PC-3 (cell line): ENCODE results near the gene CLDN2. TPM values are rescaled to one million over a fixed set of nuclear protein-coding genes. Genes with fewer than 3 reads are reported as not detected.

Experiments used
- ATAC-seq: fragments of 200-7000 bp; cut with Tn5 transposase; 2 replicates; pipeline ENCODE4 v1.9.1; 2020; ENCODE audit warnings: mild to moderate bottlenecking, moderate library complexity
- BruUV-seq: library from RNA; stranded (reverse); fragments of 400-500 nt; replicated peaks from 2 replicates; lab custom pipeline; 2021; lab: Mats Ljungman, UMichigan
- CTCF ChIA-PET: fragments of 300-600 bp; sonication (Branson Sonifier 250); formaldehyde crosslinking; loops from one replicate; lab custom pipeline; 2022; ENCODE audit warnings: antibody characterized with exemption; lab: Charles Lee
- POLR2A ChIA-PET: fragments of 300-600 bp; sonication (Branson Sonifier 250); formaldehyde crosslinking; loops from one replicate; lab custom pipeline; 2022; ENCODE audit warnings: antibody characterized with exemption; ENCODE audit not compliant: unreplicated experiment; lab: Charles Lee
- DNase-seq: peaks from one replicate; pipeline ENCODE4 v3.0.0-alpha.2; 2015
- H2AFZ ChIP-seq: fragments of 300-600 bp; sonication (generic); 2 replicates; pipeline ENCODE4 v1.6.0; 2016; ENCODE audit warnings: antibody characterized with exemption, low read length
- H3F3A ChIP-seq: fragments of 300-600 bp; sonication (generic); one replicate; pipeline ENCODE4 v1.6.0; 2017; ENCODE audit warnings: antibody characterized with exemption, low read length, control low read depth, mild to moderate bottlenecking; ENCODE audit not compliant: unreplicated experiment
- H3K27ac ChIP-seq: fragments of 300-600 bp; sonication (generic); 2 replicates; pipeline ENCODE4 v1.5.1; 2016; ENCODE audit warnings: mild to moderate bottlenecking, low read length
- H3K27me3 ChIP-seq: fragments of 300-600 bp; sonication (generic); 2 replicates; pipeline ENCODE4 v1.6.1; 2016; ENCODE audit warnings: low read length, mixed read lengths
- H3K36me3 ChIP-seq: fragments of 300-600 bp; sonication (generic); 2 replicates; pipeline ENCODE4 v1.6.1; 2016; ENCODE audit warnings: low read depth, mixed run types, low read length, mixed read lengths
- H3K4me1 ChIP-seq: fragments of 300-600 bp; sonication (generic); 2 replicates; pipeline ENCODE4 v1.5.1; 2016; ENCODE audit warnings: low read length; ENCODE audit not compliant: insufficient read depth
- H3K4me2 ChIP-seq: fragments of 300-600 bp; sonication (generic); 2 replicates; pipeline ENCODE4 v1.6.0; 2016; ENCODE audit warnings: low read length
- H3K4me3 ChIP-seq: fragments of 300-600 bp; sonication (generic); 2 replicates; pipeline ENCODE4 v1.5.1; 2016; ENCODE audit warnings: mild to moderate bottlenecking, low read length, mixed read lengths
- H3K79me2 ChIP-seq: fragments of 300-600 bp; sonication (generic); 2 replicates; pipeline ENCODE4 v1.6.1; 2017; ENCODE audit warnings: low read length, mixed read lengths
- H3K9ac ChIP-seq: fragments of 300-600 bp; sonication (generic); 2 replicates; pipeline ENCODE4 v1.6.0; 2016; ENCODE audit warnings: mild to moderate bottlenecking, low read length
- H3K9me2 ChIP-seq: fragments of 300-600 bp; sonication (generic); replicated peaks from 2 replicates; pipeline ENCODE4 v1.6.1; 2016; ENCODE audit warnings: mixed run types, low read length, mixed read lengths
- H3K9me3 ChIP-seq: fragments of 300-600 bp; sonication (generic); 2 replicates; pipeline ENCODE4 v1.6.1; 2016; ENCODE audit warnings: low read length, mixed read lengths
- H4K20me1 ChIP-seq: fragments of 300-600 bp; sonication (generic); 2 replicates; pipeline ENCODE4 v1.6.1; 2016; ENCODE audit warnings: low read length, mixed read lengths
- EZH2 ChIP-seq: fragments of 300-600 bp; sonication (generic); IDR thresholded peaks from one replicate; pipeline ENCODE4 v1.6.1; 2017; ENCODE audit warnings: antibody characterized with exemption, mild to moderate bottlenecking, low read length; ENCODE audit not compliant: unreplicated experiment
- EZH2phosphoT487 ChIP-seq: fragments of 300-600 bp; sonication (generic); IDR thresholded peaks from 2 replicates; pipeline ENCODE4 v1.6.1; 2018; ENCODE audit warnings: mild to moderate bottlenecking, antibody characterized with exemption, low read length, borderline replicate concordance
- intact Hi-C: fragments of 100-400 bp; cut with micrococcal nuclease; formaldehyde crosslinking; loops from 2 replicates; pipeline ENCODE4 v1.9.0; 2023
- total RNA-seq: library from RNA; depleted of rRNA; stranded (reverse); fragments of >200 nt; gene quantifications from 2 replicates; pipeline ENCODE4 v1.2.3, GENCODE V29; 2014
- TF ChIP-seq, protein P1 (sequence below): fragments of 300-600 bp; sonication (generic); conservative IDR thresholded peaks from 2 replicates; pipeline ENCODE4 v1.5.1; 2017; ENCODE audit warnings: antibody characterized with exemption, low read depth, mild to moderate bottlenecking, low read length

CLDN2 gene
- total RNA-seq, 1 experiment from 2014 or later = not detected

DNA sequence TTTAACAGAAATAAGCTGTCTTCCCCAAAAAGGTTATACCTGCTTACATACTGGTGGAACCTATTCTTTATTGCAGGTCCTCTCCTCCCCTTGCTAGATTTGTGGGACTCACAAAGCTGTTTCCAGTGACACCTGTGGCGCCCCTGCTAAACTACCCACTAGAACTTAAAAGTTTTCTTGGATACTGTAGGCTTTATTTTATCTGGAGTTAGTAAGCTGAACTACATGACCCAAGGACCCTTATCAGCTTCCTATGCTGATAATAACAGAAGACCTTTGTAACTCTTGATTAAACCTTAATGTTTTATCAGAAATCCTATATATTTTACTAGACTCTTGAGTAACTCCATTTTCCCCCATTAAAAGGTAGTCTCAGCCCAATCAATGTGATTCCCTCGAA is 32.3 kb downstream of the CLDN2 start:
- Histone ChIP-seq H3K4me3 (no peak overlapping the region), H3K27ac (no peak overlapping the region), H3K36me3 (no peaks in the 10 kb centered on the region), H2AFZ (no peak overlapping the region), H3K9me2 (no peaks in the 10 kb centered on the region), H3K79me2 (no peaks in the 10 kb centered on the region), H3K9me3 (no peaks in the 10 kb centered on the region), H4K20me1 (no peaks in the 10 kb centered on the region), H3K4me1 (peaks cover 64% of the 10 kb centered on the region), H3K9ac (no peak overlapping the region), H3K4me2 (no peak overlapping the region), H3F3A (peaks cover 7% of the 10 kb centered on the region), H3K27me3 (no peaks in the 10 kb centered on the region)
- CTCF ChIA-PET = no interaction called here
- intact Hi-C loops = no loop called here
- POLR2A ChIA-PET = no interaction called here
- ATAC-seq = no peak
- TF ChIP-seq EZH2phosphoT487 = no peak
- TF ChIP-seq EZH2 = no peak
- TF ChIP-seq, protein P1, sequence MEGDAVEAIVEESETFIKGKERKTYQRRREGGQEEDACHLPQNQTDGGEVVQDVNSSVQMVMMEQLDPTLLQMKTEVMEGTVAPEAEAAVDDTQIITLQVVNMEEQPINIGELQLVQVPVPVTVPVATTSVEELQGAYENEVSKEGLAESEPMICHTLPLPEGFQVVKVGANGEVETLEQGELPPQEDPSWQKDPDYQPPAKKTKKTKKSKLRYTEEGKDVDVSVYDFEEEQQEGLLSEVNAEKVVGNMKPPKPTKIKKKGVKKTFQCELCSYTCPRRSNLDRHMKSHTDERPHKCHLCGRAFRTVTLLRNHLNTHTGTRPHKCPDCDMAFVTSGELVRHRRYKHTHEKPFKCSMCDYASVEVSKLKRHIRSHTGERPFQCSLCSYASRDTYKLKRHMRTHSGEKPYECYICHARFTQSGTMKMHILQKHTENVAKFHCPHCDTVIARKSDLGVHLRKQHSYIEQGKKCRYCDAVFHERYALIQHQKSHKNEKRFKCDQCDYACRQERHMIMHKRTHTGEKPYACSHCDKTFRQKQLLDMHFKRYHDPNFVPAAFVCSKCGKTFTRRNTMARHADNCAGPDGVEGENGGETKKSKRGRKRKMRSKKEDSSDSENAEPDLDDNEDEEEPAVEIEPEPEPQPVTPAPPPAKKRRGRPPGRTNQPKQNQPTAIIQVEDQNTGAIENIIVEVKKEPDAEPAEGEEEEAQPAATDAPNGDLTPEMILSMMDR = no peak
- DNase-seq = no peak
- BruUV-seq = no TSS peak

DNA sequence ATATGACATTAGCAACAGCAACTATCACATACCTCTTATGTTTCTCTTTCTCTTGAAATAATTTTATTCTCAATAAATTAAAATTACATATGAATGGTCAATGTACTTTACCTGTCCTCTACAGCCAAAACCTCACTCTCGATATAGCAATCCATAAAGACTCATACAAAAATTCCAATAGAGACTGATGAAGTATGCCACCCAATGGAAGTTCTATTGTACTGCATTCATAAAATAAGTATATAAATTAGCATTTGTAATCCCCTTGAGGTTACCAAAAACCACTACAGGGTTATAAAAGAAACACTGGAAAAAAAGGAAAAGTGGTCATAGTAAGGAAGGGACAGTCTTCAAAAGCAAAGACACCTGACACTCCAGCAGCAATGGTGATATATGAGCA is 32.8 kb downstream of the CLDN2 start:
- no peaks in the 10 kb centered on the region for H3K27me3 ChIP-seq
- H3F3A ChIP-seq = peaks cover 7% of the 10 kb centered on the region
- H2AFZ ChIP-seq = no peak overlapping the region
- TF ChIP-seq, protein P1 = peak; percentile 70
- no peak for TF ChIP-seq EZH2
- DNase-seq (peak; percentile 49), ATAC-seq (no peak)
- H3K4me2 ChIP-seq = no peak overlapping the region
- ChIA-PET CTCF (no interaction called here), POLR2A (no interaction called here)
- H3K79me2 ChIP-seq = no peaks in the 10 kb centered on the region
- H3K9me2 ChIP-seq = no peaks in the 10 kb centered on the region
- H3K9me3 ChIP-seq = no peaks in the 10 kb centered on the region
- H4K20me1 ChIP-seq = no peaks in the 10 kb centered on the region
- no TSS peak for BruUV-seq
- H3K27ac ChIP-seq = no peak overlapping the region
- no peak overlapping the region for H3K4me3 ChIP-seq
- intact Hi-C loops = loop anchor here (1.0 kb wide), 1 partner anchor 55 kb away; no protein-coding TSS in a partner anchor
- H3K4me1 ChIP-seq = peaks cover 59% of the 10 kb centered on the region
- peaks cover 3% of the 10 kb centered on the region for H3K36me3 ChIP-seq
- H3K9ac ChIP-seq = no peak overlapping the region

DNA sequence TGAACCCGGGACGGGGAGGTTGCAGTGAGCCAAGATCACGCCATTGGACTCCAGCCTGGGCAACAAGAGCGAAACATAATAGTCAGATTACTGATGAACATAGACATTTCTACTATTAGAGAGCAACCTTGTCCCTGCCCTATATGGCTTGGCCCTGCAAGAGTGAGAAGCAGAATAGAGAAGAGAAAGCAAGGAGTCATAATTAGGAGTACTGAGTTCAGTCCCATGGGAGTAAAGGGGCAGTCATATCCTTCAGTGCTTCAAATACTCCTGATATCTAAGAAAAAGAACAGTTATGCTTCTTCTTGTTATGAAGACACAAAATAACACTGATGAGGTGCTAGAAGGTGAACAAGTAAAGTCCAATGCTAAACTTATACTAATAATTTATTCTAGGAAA is 33.8 kb downstream of the CLDN2 start:
- Histone ChIP-seq H4K20me1 (no peaks in the 10 kb centered on the region), H3K4me2 (peak overlapping the region; percentile 77; the same call in 1 of the 2 replicates), H3K27me3 (no peaks in the 10 kb centered on the region), H3K27ac (peak overlapping the region; percentile 91), H3K9me3 (no peaks in the 10 kb centered on the region), H3F3A (peaks cover 3% of the 10 kb centered on the region), H3K79me2 (no peaks in the 10 kb centered on the region), H3K4me1 (peaks cover 50% of the 10 kb centered on the region), H3K36me3 (peaks cover 4% of the 10 kb centered on the region), H2AFZ (no peak overlapping the region), H3K9me2 (no peaks in the 10 kb centered on the region), H3K9ac (peak overlapping the region; percentile 43), H3K4me3 (no peak overlapping the region)
- BruUV-seq = no TSS peak
- no peak for DNase-seq
- no peak for TF ChIP-seq EZH2
- TF ChIP-seq, protein P1 = no peak
- no peak for TF ChIP-seq EZH2phosphoT487
- no peak for ATAC-seq
- CTCF ChIA-PET = no interaction called here
- POLR2A ChIA-PET = no interaction called here
- intact Hi-C loops = no loop called here
